Fibroblast of skin of left biceps (primary cell): Measurements from ENCODE around the gene LRWD1.
"Not testable (repeated sequence)": the region's sequence is repeated elsewhere in the genome, so short reads cannot be mapped to it uniquely, and the experiment has no call there.

ENCODE experiments used
- DNase-seq, 2 experiments: peaks; one replicate each; pipeline ENCODE4 v3.0.0-alpha.2; 2013; ENCODE audit warnings: low read depth in 2 of 2

LRWD1 gene

DNA sequence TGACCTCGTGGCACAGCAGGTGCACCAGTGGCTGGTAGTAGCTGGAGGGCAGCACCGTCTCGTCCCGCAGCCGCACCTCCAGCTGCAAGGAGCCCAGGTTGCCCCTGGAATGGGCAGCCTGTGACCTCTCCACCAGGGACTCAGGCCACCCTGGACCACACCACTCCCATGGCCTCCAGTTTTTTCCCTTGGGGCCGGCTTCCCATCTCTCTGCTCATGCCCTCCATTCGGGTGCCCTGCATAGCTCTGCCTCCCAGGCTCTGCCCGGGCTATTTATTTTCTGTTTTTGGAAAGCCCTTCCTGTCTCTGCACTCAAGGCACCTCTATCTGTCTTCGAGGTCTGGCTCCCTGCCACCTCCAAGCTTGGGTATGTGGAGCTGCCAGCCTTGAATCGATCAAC, 32.1 kb downstream of the LRWD1 start:
- DNase-seq = not testable (repeated sequence)

DNA sequence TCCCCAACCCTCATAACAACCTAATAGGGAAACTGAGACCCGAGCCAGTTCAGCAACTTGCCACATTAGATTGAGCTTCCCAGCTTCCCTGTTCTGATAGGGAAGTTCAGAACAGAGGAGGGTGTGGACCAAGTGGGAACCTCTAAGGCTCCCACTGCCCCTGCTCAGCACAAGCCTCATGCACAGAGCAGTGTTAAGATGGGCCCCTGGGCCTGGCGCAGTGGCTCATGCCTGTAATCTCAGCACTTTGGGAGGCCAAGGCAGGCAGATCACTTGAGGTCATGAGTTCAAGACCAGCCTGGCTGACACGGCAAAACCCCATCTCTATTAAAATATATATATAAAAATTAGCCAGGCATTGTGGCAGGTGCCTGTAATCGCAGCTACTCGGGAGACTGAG, 32.5 kb downstream of the LRWD1 start:
- not testable (repeated sequence) for DNase-seq

DNA sequence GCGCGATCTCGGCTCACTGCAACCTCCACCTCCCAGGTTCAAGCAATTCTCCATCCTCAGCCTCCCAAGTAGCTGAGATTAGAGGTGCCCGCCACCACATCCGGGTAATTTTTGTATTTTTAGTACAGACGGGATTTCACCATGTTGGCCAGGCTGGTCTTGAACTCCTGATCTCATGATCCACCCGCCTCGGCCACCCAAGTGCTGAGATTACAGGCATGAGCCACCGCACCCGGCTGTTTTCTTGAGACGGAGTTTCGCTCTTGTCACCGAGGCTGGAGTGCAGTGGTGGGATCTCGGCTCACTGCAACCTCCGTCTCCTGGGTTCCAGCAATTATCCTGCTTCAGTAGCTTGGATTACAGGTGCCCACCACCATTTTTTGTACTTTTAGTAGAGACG, 33.5 kb downstream of the LRWD1 start:
- DNase-seq = not testable (repeated sequence)

DNA sequence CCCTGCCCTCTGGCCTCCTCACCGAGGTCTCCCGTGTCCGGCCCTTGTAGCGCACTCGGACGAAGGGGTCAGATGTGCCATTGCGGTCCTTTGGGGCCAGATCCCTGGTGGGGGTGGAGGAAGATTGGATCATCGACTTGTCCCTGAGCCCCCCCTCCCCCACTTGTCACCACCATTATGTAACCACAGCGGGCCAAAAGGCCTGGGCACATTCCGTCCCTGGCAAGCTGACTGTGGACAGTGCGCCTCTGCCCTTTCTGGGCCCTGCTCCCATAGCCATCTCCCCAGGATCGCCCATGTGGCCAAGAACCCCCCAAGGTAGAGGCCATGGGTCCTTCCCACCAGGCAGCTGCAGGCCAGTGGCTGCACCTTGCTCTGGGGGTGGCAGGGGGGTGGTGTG, 38.4 kb downstream of the LRWD1 start:
- not testable (repeated sequence) for DNase-seq

- DNase-seq = not testable (repeated sequence)
Observed at GRCh38 chr7:102505298-102506185, 40.8 kb downstream of the LRWD1 start.

DNA sequence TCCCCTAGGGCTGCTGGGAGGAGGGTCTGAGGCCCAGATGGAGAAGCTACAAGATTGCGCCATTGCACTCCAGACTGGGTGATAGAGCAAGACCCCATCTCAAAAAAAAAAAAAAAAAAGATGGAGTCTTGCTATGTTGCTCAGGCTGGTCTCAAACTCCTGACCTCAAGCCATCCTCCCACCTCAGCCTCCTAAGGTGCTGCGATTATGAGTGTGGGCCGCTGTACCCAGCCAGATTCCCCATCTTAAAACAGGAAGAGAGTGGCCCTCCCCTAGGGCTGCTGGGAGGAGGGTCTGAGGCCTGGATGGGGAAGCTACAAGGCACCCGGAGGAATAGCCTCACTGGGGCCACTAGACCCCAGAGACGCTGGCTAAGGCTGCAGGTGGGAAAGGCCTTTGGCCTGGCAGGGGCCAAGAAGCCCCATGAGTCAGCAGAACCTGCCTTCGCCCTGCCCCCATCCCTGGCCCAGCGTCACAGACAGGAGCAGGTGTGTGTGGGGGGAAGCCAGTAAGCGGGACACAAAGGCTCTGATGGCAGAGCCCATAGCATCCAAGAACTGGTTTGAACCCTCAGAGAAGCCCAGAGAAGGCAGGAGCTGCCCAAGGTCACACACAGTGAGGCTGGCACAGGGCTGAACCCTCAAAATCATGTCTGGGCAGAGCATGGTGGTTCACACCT, 42.8 kb downstream of the LRWD1 start:
- DNase-seq = not testable (repeated sequence)

- DNase-seq = not testable (repeated sequence)
Observed at GRCh38 chr7:102510575-102510974, 45.8 kb downstream of the LRWD1 start.

DNA sequence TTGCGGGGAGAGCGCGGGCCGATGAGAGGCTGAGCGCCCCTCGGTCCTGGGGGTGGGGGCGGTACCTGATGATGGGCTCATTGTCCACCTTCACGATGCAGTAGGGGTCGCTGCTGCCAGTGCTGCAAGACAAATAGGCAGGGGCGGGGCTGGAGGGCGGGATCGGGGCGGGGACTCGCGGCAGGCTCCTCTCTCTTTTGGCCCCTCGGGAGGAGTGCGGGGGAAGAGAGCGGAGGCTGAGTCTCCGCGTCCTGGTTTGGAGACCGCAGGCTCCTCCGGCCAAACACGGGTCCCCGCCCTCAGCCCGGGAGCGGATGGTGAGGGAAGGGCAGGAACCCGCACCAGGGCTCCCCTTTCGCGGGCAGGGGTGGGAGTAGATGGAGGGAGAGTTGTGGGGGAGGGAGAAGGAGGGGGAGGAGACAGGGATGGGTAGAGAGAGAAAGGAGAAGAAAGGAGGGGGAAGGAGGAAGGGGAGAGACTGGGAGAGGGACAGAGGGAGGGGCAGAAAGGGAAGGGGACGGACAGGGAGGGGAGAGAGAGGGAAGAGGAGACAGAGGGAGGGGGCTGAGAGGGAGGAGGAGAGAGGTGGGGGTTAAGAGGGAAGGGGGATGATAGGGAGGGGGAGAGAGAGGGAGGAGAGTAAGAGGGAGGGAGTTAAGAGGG, 47.2 kb downstream of the LRWD1 start:
- not testable (repeated sequence) for DNase-seq

DNA sequence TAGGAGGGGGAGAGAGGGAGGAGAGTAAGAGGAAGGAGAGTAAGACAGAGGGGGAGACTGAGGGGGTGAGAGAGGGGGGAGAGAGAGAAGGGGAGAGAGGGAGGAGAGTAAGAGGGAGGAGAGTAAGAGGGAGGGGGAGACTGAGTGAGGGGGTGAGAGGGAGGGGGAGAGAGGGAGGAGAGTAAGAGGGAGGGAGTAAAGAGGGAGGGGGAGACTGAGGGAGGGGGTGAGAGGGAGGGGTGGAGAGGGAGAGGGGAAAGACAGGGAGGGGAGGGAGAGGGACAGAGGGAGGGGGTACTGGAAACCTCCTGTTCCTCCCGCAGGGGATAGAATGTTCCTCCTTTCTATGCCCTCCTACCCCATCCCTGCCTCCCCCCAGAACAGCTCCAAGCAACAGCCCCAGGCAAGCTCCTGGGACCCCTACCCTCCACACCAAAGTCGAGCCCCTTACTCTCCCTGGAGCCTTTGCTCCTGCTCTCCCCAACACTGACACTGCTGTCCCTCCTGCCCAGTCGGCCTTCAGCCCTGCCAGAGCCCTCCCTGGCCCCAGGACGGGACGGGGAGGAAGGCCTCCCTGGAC, 47.9 kb downstream of the LRWD1 start:
- peak; percentile 80 to 87 for DNase-seq

DNA sequence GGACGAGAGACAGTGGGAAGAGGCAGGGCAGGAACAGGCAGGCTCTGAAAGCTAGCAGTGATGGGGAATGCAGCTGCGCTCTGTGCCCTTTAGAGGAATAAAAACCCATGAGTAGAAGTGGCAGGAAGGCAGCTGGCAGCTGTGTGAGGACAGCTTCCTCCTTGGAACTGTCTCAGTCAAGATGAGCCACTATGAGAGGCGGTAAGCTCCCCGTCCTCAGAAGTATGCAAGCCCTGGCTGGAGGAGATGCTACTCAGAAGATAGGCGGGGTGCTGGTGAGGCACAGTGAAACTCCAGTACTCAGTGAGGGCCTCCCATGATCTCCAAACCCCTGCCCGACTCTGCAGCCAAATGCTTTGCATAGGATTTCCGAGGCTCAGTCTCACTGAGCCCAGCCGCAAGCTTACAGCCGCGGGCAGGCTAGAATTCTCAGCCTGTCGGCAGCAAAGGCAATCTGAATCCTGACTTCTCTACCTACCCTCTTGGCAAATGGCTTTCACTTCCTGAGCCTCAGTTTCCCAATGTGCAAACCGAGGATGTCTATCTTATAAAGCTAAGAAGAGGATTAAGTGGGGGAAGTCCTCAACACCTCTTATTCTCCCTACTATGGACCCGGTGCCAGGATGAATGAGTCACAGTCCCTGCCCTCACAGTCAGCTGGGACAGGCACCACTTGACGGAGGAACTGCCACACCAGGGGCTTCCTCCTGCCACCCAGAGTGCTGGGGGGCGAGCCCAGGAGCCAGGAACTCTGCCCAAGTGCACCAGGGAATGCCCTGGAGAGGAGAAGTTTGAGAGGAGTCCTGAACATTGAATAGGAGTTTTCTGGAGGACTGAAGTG, 50.3 kb downstream of the LRWD1 start:
- DNase-seq = not testable (repeated sequence)

DNA sequence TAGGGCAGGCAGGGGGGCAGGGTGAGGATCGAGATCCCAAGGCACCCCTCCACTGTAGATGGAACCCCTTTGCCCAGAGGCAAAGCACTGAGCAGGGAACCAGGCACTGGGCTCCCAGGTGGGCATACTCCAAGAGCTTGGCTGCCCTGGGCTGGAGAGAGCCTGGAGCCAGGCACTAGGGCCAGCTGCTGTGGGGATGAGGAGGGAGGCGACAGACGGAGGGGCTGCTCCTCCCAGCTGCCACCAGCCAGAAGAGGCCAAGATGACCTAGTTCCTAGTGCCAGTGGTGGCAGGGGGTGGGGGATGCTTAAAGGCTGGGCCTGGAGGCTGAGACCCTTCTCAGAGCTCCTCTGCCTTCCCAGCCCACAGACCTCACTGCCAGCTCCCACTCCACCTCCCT, 51.1 kb downstream of the LRWD1 start:
- not testable (repeated sequence) for DNase-seq

GRCh38 chr7:102516951-102517350, 52.2 kb downstream of the LRWD1 start:
- DNase-seq = not testable (repeated sequence)

DNA sequence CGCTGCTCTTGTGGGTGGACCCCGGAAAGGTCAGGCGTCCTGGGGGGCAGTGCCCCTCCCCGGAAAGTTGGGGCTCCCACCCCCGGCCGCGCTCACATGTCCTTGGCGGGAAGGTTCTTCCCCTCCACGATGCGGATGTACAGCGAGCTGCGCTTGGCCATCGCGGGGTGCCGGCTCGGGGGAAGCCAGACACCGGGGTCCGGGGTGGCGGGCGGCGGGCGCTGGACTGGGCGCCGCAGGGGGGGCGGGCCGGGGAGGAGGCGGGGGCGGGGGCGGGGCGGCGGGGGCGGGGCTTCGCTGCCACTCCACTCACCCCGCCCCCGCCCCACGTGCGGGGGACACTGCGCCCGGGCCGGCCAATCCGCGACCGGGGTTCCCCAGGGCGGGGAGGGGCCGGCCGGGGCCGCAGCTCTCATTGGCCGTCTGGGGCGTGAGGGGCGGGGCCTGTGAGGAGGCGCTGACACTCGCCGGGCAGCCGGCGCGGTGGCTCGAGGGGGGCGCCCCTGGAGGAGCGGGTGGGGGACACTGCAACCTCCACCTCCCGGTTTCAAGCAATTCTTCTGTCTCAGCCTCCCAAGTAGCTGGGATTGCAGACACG, 52.9 kb downstream of the LRWD1 start, which contains the start of gene RASA4B:
Gene RASA4B (minus strand): TSS at position 228 of the 598 bp plus-strand sequence. CDS start 67 bp downstream, at position 161.
- not testable (repeated sequence) for DNase-seq

GRCh38 chr7:102520797-102521196, 56.0 kb downstream of the LRWD1 start:
- not testable (repeated sequence) for DNase-seq
